ENCODE results near the gene MAGI1. TPM values are rescaled to one million over a fixed set of nuclear protein-coding genes. Genes with fewer than 3 reads are reported as not detected.
"Not testable (repeated sequence)": the region's sequence is repeated elsewhere in the genome, so short reads cannot be mapped to it uniquely, and the experiment has no call there.

MAGI1 gene
- total RNA-seq, 1 experiment from 2014 or later, result 38.6 TPM

GRCh38 chr3:65568497-65568896 is 470.2 kb downstream of the MAGI1 start:
- DNase-seq (ENCODE audit: low read depth, low spot score), result no peak
- Histone ChIP-seq H4K20me1 (ENCODE audit: insufficient read depth) (no peaks in the 10 kb centered on the region), H3K79me2 (ENCODE audit: insufficient read depth, low read length) (no peaks in the 10 kb centered on the region), H3K36me3 (ENCODE audit: control insufficient read depth in 1 of 2, insufficient read depth in 2 of 2, low read length in 2 of 2) (no peaks in the 10 kb centered on the region), H3K9me2 (ENCODE audit: insufficient read depth) (no peaks in the 10 kb centered on the region), H3K27ac (ENCODE audit: low read depth, low read length) (no peak overlapping the region), H3K4me3 (replicated peaks in 1 of 2; ENCODE audit: low read depth in 1 of 2, low read length in 2 of 2) (no peak overlapping the region), H2AFZ (ENCODE audit: low read depth, low read length, poor library complexity, severe bottlenecking) (no peak overlapping the region), H3K4me1 (ENCODE audit: control insufficient read depth in 1 of 2, insufficient read depth in 2 of 2, low read length in 2 of 2) (peaks cover 0 to 7% of the 10 kb centered on the region in 2 experiments; a peak in 1 of 4 replicates), H3K4me2 (ENCODE audit: low read length) (no peak overlapping the region), H3K9me3 (ENCODE audit: control insufficient read depth in 1 of 2, insufficient read depth in 1 of 2, low read depth in 1 of 2, low read length in 2 of 2) (no peaks in the 10 kb centered on the region), H3K9ac (ENCODE audit: low read length) (no peak overlapping the region), H3K27me3 (ENCODE audit: insufficient read depth, low read length) (no peaks in the 10 kb centered on the region)
- RAD21 ChIA-PET (ENCODE audit: low non-redundant PET in 1 of 2, low total read pairs in 2 of 2, uncharacterized antibody in 2 of 2, unreplicated experiment in 2 of 2), result no interaction called here
- CTCF ChIA-PET, result no interaction called here
- no TSS peak for BruUV-seq (replicated peaks)
- POLR2A ChIA-PET, result no interaction called here
- ATAC-seq, result no peak
- TF ChIP-seq ZFX (IDR thresholded peaks at IDR 0.05), result no peak
- no peak for TF ChIP-seq EZH2 (IDR thresholded peaks at IDR 0.05)
- no peak for TF ChIP-seq FOSL1 (IDR thresholded peaks at IDR 0.05; ENCODE audit: low read depth)
- no peak for TF ChIP-seq ZNF274 (IDR thresholded peaks at IDR 0.05; ENCODE audit: low read depth, low read length)
- no peak for TF ChIP-seq YY1 (IDR thresholded peaks at IDR 0.05; ENCODE audit: extremely low read depth, insufficient replicate concordance, low read depth, low read length)
- TF ChIP-seq MAX (IDR thresholded peaks at IDR 0.05), result no peak
- TF ChIP-seq SRF (IDR thresholded peaks at IDR 0.05; ENCODE audit: low read depth), result no peak
- TF ChIP-seq POLR2AphosphoS5 (IDR thresholded peaks at IDR 0.05; ENCODE audit: low read depth, low read length), result no peak
- no peak for TF ChIP-seq ATF3 (IDR thresholded peaks at IDR 0.05)
- TF ChIP-seq SP1 (IDR thresholded peaks at IDR 0.05; ENCODE audit: low read depth), result no peak
- TF ChIP-seq REST (IDR thresholded peaks at IDR 0.05; ENCODE audit: low read depth), result no peak
- no peak for TF ChIP-seq RAD21 (IDR thresholded peaks at IDR 0.05; ENCODE audit: low read depth)
- no peak for TF ChIP-seq TCF7L2 (IDR thresholded peaks at IDR 0.05; ENCODE audit: borderline replicate concordance, extremely low read depth, insufficient read depth, insufficient read length)
- no peak for TF ChIP-seq EGR1 (IDR thresholded peaks at IDR 0.05; ENCODE audit: low read depth)
- TF ChIP-seq CBX3 (IDR thresholded peaks at IDR 0.05; ENCODE audit: low read depth), result no peak
- TF ChIP-seq CEBPB (IDR thresholded peaks at IDR 0.05; ENCODE audit: low read depth), result no peak
- TF ChIP-seq POLR2A (IDR thresholded peaks at IDR 0.05; ENCODE audit: borderline replicate concordance, extremely low read depth, insufficient read depth, insufficient read length), result no peak
- TF ChIP-seq JUND (IDR thresholded peaks at IDR 0.05), result no peak
- no peak for TF ChIP-seq CTCF (IDR thresholded peaks at IDR 0.05 in 2 of 3, conservative IDR thresholded peaks at IDR 0.05 in 1 of 3; ENCODE audit: borderline replicate concordance in 1 of 3, insufficient read depth in 1 of 3, low read depth in 2 of 3, low read length in 2 of 3)
- intact Hi-C loops (cut with micrococcal nuclease), result no loop called here

- H3K27ac ChIP-seq (ENCODE audit: low read depth, low read length); H2AFZ ChIP-seq (ENCODE audit: low read depth, low read length, poor library complexity, severe bottlenecking); BruUV-seq (replicated peaks); POLR2A ChIA-PET; intact Hi-C loops (cut with micrococcal nuclease); H4K20me1 ChIP-seq (ENCODE audit: insufficient read depth); ATAC-seq; CTCF ChIA-PET; H3K4me3 ChIP-seq (replicated peaks in 1 of 2; ENCODE audit: low read depth in 1 of 2, low read length in 2 of 2); H3K9ac ChIP-seq (ENCODE audit: low read length); H3K9me2 ChIP-seq (ENCODE audit: insufficient read depth); H3K27me3 ChIP-seq (ENCODE audit: insufficient read depth, low read length); H3K79me2 ChIP-seq (ENCODE audit: insufficient read depth, low read length); H3K4me2 ChIP-seq (ENCODE audit: low read length); H3K9me3 ChIP-seq (ENCODE audit: control insufficient read depth in 1 of 2, insufficient read depth in 1 of 2, low read depth in 1 of 2, low read length in 2 of 2); DNase-seq (ENCODE audit: low read depth, low spot score); H3K36me3 ChIP-seq (ENCODE audit: control insufficient read depth in 1 of 2, insufficient read depth in 2 of 2, low read length in 2 of 2); RAD21 ChIA-PET (ENCODE audit: low non-redundant PET in 1 of 2, low total read pairs in 2 of 2, uncharacterized antibody in 2 of 2, unreplicated experiment in 2 of 2); H3K4me1 ChIP-seq (ENCODE audit: control insufficient read depth in 1 of 2, insufficient read depth in 2 of 2, low read length in 2 of 2): not testable (repeated sequence)
Measured at GRCh38 chr3:65565744-65566143, 473.0 kb downstream of the MAGI1 start.
